Measurements from ENCODE around the gene IL12A. TPM values are rescaled to one million over a fixed set of nuclear protein-coding genes. Genes with fewer than 3 reads are reported as not detected.

IL12A gene
- total and polyA plus RNA-seq, 2 of the 8 experiments (the other 6 are each of a cell fraction or from before 2014, with no cell fraction given), result 0.41 to 0.92 TPM

- Histone ChIP-seq H2BK20ac (ENCODE audit: low read length) (no peak overlapping the region), H3K4me2 (ENCODE audit: insufficient read depth in 1 of 2, low read depth in 2 of 2, low read length in 2 of 2) (no peak overlapping the region), H2BK120ac (replicated peaks; ENCODE audit: low read depth, low read length) (no peak overlapping the region), H3K79me2 (ENCODE audit: control insufficient read depth in 1 of 2, insufficient read depth in 2 of 2, low read length in 2 of 2) (no peaks in the 10 kb centered on the region), H2BK5ac (ENCODE audit: low read depth, low read length) (no peak overlapping the region), H3K27ac (ENCODE audit: low read depth, low read length) (no peak overlapping the region), H3K4me1 (replicated peaks in 1 of 4; ENCODE audit: control insufficient read depth in 3 of 4, insufficient read depth in 4 of 4, low read length in 3 of 4) (no peaks in the 10 kb centered on the region), H4K5ac (ENCODE audit: insufficient read length, low read depth, low read length) (no peak overlapping the region), H3K23me2 (ENCODE audit: low read depth, low read length) (no peaks in the 10 kb centered on the region; the same call in 1 of the 2 replicates), H2AFZ (ENCODE audit: low read length) (no peak overlapping the region), H3K9me3 (ENCODE audit: insufficient read depth in 2 of 2, low read depth in 1 of 2, low read length in 1 of 2) (no peaks in the 10 kb centered on the region), H2AK5ac (ENCODE audit: low read depth, low read length) (no peak overlapping the region), H2BK15ac (ENCODE audit: low read length) (no peak overlapping the region), H3K14ac (ENCODE audit: insufficient read length) (no peak overlapping the region), H4K20me1 (replicated peaks in 1 of 2; ENCODE audit: control insufficient read depth in 1 of 2, insufficient read depth in 2 of 2, low read length in 2 of 2) (no peaks in the 10 kb centered on the region), H2BK12ac (ENCODE audit: low read depth, low read length) (no peak overlapping the region), H3K36me3 (ENCODE audit: control insufficient read depth in 2 of 4, insufficient read depth in 4 of 4, low read length in 3 of 4) (no peaks in the 10 kb centered on the region), H4K91ac (replicated peaks; ENCODE audit: insufficient read length, low read length) (no peak overlapping the region), H3K4ac (replicated peaks; ENCODE audit: insufficient read length, low read depth, low read length) (no peak overlapping the region), H4K8ac (ENCODE audit: extremely low read depth, insufficient read depth, low read length) (no peak overlapping the region), H3K4me3 (ENCODE audit: extremely low read depth in 1 of 4, insufficient read depth in 2 of 4, low read depth in 3 of 4, low read length in 4 of 4) (no peak overlapping the region), H3K23ac (ENCODE audit: insufficient read length) (no peak overlapping the region), H3K27me3 (replicated peaks in 1 of 4; ENCODE audit: control insufficient read depth in 3 of 4, extremely low read depth in 1 of 4, insufficient read depth in 3 of 4, low read length in 3 of 4) (no peaks in the 10 kb centered on the region), H3K79me1 (ENCODE audit: low read depth, low read length) (no peaks in the 10 kb centered on the region), H3K56ac (replicated peaks; ENCODE audit: insufficient read length, low read depth, low read length) (no peak overlapping the region), H3K18ac (ENCODE audit: extremely low read depth, low read length) (no peak overlapping the region), H3K9ac (replicated peaks in 1 of 4; ENCODE audit: extremely low read depth in 1 of 4, low read depth in 3 of 4, low read length in 3 of 4) (no peak overlapping the region)
- CTCF ChIA-PET (ENCODE audit: partially characterized antibody), result interaction anchor here (1.0 to 3.1 kb wide), 3 partner anchors 8 to 10 kb away, joined by 4 to 18 read pairs (median 5); partner anchors contain the start of gene IL12A
- DNase-seq (ENCODE audit: low read depth in 1 of 2, low spot score in 2 of 2) (no peak), FAIRE-seq (no peak)
- POLR2A ChIA-PET (ENCODE audit: partially characterized antibody), result no interaction called here
- 95% methylated on average over 1 of the region's 1 CpG; no CpG with 5 or more reads in 1 of the 2 experiments for WGBS, 2 experiments (ENCODE audit: extremely low coverage in 1 of 2, insufficient coverage in 1 of 2, insufficient read length in 1 of 2, insufficient replicate concordance in 2 of 2, low coverage in 1 of 2, low lambda C conversion rate in 2 of 2, missing lambda C conversion rate in 1 of 2)
- no peak for TF ChIP-seq TCF12 (IDR thresholded peaks at IDR 0.05; ENCODE audit: low read depth, low read length)
- no peak for TF ChIP-seq JUND (IDR thresholded peaks at IDR 0.05; ENCODE audit: low read length)
- TF ChIP-seq, protein P1, sequence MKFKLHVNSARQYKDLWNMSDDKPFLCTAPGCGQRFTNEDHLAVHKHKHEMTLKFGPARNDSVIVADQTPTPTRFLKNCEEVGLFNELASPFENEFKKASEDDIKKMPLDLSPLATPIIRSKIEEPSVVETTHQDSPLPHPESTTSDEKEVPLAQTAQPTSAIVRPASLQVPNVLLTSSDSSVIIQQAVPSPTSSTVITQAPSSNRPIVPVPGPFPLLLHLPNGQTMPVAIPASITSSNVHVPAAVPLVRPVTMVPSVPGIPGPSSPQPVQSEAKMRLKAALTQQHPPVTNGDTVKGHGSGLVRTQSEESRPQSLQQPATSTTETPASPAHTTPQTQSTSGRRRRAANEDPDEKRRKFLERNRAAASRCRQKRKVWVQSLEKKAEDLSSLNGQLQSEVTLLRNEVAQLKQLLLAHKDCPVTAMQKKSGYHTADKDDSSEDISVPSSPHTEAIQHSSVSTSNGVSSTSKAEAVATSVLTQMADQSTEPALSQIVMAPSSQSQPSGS (IDR thresholded peaks at IDR 0.05; ENCODE audit: low read length), result no peak
- TF ChIP-seq TEAD4 (IDR thresholded peaks at IDR 0.05; ENCODE audit: low read depth, low read length), result no peak
Measured at GRCh38 chr3:159978918-159979703, 9.5 kb upstream of the IL12A start.
